Smooth muscle cell (in vitro differentiated cells): ENCODE results near the gene ZBTB12. TPM values are rescaled to one million over a fixed set of nuclear protein-coding genes. Genes with fewer than 3 reads are reported as not detected.

Experiments used
- DNase-seq: peaks from one replicate; lab custom pipeline; 2025; ENCODE audit not compliant: unreplicated experiment; lab: John Stamatoyannopoulos, UW
- H2AFZ ChIP-seq: fragments of 200-600 bp; sonication (generic); 2 replicates; pipeline ENCODE4 v1.6.0; 2016; ENCODE audit warnings: antibody characterized with exemption, low read depth, mild to moderate bottlenecking
- H3F3A ChIP-seq: fragments of 200-600 bp; sonication (generic); 2 replicates; pipeline ENCODE4 v1.6.0; 2017; ENCODE audit warnings: antibody characterized with exemption, low read depth
- H3K27ac ChIP-seq: fragments of 200-600 bp; sonication (generic); 2 replicates; pipeline ENCODE4 v1.5.1; 2016; ENCODE audit warnings: low read depth, mild to moderate bottlenecking
- H3K27me3 ChIP-seq: fragments of 200-600 bp; sonication (generic); 2 replicates; pipeline ENCODE4 v1.6.1; 2016; ENCODE audit warnings: low read depth, mild to moderate bottlenecking
- H3K36me3 ChIP-seq: fragments of 200-600 bp; sonication (generic); 2 replicates; pipeline ENCODE4 v1.5.1; 2016; ENCODE audit warnings: low read depth
- H3K4me1 ChIP-seq: fragments of 200-600 bp; sonication (generic); 2 replicates; pipeline ENCODE4 v1.5.1; 2016; ENCODE audit warnings: low read depth
- H3K4me2 ChIP-seq: fragments of 200-600 bp; sonication (generic); 2 replicates; pipeline ENCODE4 v1.6.0; 2016; ENCODE audit warnings: mild to moderate bottlenecking
- H3K4me3 ChIP-seq: fragments of 200-600 bp; sonication (generic); 2 replicates; pipeline ENCODE4 v1.5.1; 2016; ENCODE audit warnings: mild to moderate bottlenecking
- H3K79me2 ChIP-seq: fragments of 200-600 bp; sonication (generic); 2 replicates; pipeline ENCODE4 v1.6.0; 2016; ENCODE audit warnings: low read depth, mild to moderate bottlenecking
- H3K9ac ChIP-seq: fragments of 200-600 bp; sonication (generic); 2 replicates; pipeline ENCODE4 v1.6.0; 2016; ENCODE audit warnings: low read depth
- H3K9me3 ChIP-seq: fragments of 200-600 bp; sonication (generic); replicated peaks from 2 replicates; pipeline ENCODE4 v1.5.1; 2016; ENCODE audit warnings: low read depth
- H4K20me1 ChIP-seq: fragments of 200-600 bp; sonication (generic); 2 replicates; pipeline ENCODE4 v1.6.0; 2016; ENCODE audit warnings: low read depth
- WGBS: methylation state at CpG from one replicate; pipeline ENCODE4 v1.1.7; 2016; ENCODE audit warnings: low lambda C conversion rate; 5-methylcytosine and 5-hydroxymethylcytosine counted together
- polyA plus RNA-seq: library from polyadenylated mRNA; unstranded; fragments of >200 nt; fragmentation: Nextera tagmentation; extraction: Ambion mirVana; gene quantifications from 2 replicates; pipeline ENCODE4 v1.2.1, GENCODE V29; 2016
- total RNA-seq: library from RNA; depleted of rRNA; stranded (reverse); fragments of >200 nt; gene quantifications from 2 replicates; pipeline ENCODE4 v1.2.3, GENCODE V29; 2014
- TF ChIP-seq, protein P1 (sequence below): fragments of 200-600 bp; sonication (generic); IDR thresholded peaks from 2 replicates; pipeline ENCODE4 v1.5.1; 2017; ENCODE audit warnings: borderline replicate concordance, mild to moderate bottlenecking, antibody characterized with exemption; ENCODE audit not compliant: insufficient read depth, poor library complexity, severe bottlenecking

ZBTB12 gene
- total and polyA plus RNA-seq, 2 experiments from 2014 or later = 0.04 TPM; not detected in 1

DNA sequence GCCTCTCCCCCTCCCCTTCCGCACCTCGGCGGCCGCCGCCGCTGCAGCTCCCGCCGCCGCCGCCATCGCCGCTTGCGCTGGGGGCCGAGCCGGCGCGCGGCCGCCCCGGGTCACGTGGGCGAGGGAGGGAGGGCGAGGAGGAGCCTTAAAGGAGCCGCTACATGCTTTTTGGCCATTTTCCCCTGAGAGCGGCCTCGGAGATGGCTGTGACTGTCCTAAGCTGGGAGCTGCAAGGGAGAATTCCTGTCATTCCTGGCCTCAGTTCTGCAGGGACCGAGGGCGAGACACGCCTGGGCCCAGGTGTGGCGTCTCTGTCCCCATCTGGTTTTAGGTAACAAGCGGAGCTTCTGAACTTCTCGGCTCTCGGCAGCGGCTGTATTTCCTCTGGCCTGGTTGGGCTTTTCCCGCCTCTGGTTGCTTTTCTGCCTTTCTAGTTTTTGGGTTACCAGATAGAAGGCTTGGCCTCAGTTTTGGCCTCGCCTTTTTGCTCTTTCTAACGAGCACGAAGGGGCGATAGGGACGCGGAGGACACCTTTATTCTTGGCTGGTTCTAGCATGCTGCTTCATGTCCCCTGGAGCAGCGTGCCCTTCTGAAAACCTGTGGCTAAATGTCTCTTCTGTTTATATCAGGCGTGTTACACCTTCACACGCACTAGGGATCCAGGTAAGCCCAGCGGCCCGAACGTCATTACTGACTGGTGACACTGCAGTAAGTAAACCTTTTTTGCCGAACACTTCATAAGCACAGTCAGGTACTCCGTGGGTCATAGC is 4.1 kb downstream of the ZBTB12 start, which contains the start of gene EHMT2:
EHMT2 (minus strand) TSS at position 87 of the 771 bp plus-strand sequence; CDS start at position 66, 21 bp downstream.
- Histone ChIP-seq H3K4me2 (peak within 1 kb of the TSS; percentile 98), H3K4me1 (peaks cover 12% of the 10 kb centered on the region), H3K36me3 (no peaks in the 10 kb centered on the region), H3K27ac (peak within 1 kb of the TSS; percentile 3), H2AFZ (peak within 1 kb of the TSS; percentile 91), H3F3A (peaks cover 3% of the 10 kb centered on the region), H3K27me3 (no peaks in the 10 kb centered on the region), H3K9ac (peak within 1 kb of the TSS; percentile 61), H3K4me3 (peak within 1 kb of the TSS; percentile 84), H3K9me3 (no peaks in the 10 kb centered on the region), H3K79me2 (no peaks in the 10 kb centered on the region), H4K20me1 (peaks cover 4% of the 10 kb centered on the region)
- DNase-seq = peak; percentile 44
- TF ChIP-seq, protein P1, sequence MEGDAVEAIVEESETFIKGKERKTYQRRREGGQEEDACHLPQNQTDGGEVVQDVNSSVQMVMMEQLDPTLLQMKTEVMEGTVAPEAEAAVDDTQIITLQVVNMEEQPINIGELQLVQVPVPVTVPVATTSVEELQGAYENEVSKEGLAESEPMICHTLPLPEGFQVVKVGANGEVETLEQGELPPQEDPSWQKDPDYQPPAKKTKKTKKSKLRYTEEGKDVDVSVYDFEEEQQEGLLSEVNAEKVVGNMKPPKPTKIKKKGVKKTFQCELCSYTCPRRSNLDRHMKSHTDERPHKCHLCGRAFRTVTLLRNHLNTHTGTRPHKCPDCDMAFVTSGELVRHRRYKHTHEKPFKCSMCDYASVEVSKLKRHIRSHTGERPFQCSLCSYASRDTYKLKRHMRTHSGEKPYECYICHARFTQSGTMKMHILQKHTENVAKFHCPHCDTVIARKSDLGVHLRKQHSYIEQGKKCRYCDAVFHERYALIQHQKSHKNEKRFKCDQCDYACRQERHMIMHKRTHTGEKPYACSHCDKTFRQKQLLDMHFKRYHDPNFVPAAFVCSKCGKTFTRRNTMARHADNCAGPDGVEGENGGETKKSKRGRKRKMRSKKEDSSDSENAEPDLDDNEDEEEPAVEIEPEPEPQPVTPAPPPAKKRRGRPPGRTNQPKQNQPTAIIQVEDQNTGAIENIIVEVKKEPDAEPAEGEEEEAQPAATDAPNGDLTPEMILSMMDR = no peak
- WGBS = 1% methylated on average over 38 of the region's 49 CpGs

DNA sequence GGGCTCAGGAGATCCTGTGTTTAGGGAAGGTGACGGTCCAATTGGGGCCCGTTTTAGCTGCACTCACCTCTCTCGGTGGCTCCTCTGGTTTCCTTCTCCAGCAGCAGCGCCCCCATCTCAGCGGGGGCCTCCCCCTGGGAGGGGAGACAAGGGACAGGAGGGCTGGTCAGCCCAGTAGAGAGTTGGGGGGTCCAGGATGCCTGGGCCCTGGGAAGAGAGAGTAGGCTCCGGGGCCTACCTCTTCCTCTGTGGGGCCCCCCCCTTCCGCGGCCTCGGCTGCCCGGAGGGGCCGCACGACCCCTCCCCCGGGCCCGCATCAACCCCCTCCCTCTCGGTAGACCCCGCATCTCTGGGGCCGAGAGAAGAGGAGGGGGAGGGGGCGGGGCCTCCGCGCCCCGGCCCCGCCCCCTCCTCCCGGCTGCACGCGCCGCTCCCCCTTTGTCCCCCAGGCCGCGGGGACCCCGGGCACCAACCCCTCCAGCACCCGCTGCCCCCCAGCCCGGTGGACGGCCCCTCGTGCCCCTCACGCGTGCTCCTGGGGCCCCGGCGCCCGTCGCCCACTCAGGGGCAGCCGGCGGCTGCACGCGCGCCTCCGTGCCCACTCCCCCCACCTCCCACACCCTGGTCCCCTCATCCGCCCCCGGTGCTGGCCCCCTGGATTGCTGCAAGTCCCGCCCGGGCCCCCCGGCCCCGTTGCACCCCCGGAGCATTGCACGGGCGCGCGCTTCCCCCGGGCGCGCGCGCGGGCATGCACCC is 4.9 kb downstream of the ZBTB12 start:
- H3K9me3 ChIP-seq = no peaks in the 10 kb centered on the region
- H3K4me1 ChIP-seq = peaks cover 7% of the 10 kb centered on the region
- TF ChIP-seq, protein P1 = no peak
- H3K4me2 ChIP-seq = peak overlapping the region; percentile 98
- no peaks in the 10 kb centered on the region for H3F3A ChIP-seq
- H3K79me2 ChIP-seq = no peaks in the 10 kb centered on the region
- peak overlapping the region; percentile 48 for H3K9ac ChIP-seq
- peak overlapping the region; percentile 84 for H3K4me3 ChIP-seq
- DNase-seq = no peak
- H3K36me3 ChIP-seq = no peaks in the 10 kb centered on the region
- H3K27me3 ChIP-seq = no peaks in the 10 kb centered on the region
- H3K27ac ChIP-seq = no peak overlapping the region
- H4K20me1 ChIP-seq = peaks cover 4% of the 10 kb centered on the region
- 21% methylated on average over 4 of the region's 62 CpGs for WGBS
- H2AFZ ChIP-seq = peak overlapping the region; percentile 64

DNA sequence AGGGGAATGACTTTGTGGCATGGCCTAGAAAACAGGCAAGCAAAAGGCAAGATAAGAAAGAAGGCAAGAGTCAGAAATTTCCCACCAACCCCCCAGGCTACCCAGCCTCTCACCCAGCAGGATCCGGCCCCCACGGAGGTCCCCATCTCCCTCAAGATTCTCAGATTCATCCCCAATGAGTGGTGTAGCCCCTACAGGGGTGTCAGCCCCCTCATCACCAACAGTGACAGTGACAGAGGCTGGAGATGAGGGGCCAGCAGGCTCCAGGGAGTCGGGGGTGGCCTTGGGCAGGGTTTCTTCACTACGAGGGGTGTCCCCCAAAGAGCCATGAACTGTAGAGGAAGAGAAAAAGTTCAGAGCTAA is 5.4 kb downstream of the ZBTB12 start:
- no peaks in the 10 kb centered on the region for H3K79me2 ChIP-seq
- H3F3A ChIP-seq = no peaks in the 10 kb centered on the region
- no peaks in the 10 kb centered on the region for H3K9me3 ChIP-seq
- H3K27me3 ChIP-seq = no peaks in the 10 kb centered on the region
- H2AFZ ChIP-seq = peak overlapping the region; percentile 64
- H3K36me3 ChIP-seq = no peaks in the 10 kb centered on the region
- H3K4me3 ChIP-seq = peak overlapping the region; percentile 84
- H4K20me1 ChIP-seq = peaks cover 4% of the 10 kb centered on the region
- no peak overlapping the region for H3K27ac ChIP-seq
- peak overlapping the region; percentile 98 for H3K4me2 ChIP-seq
- TF ChIP-seq, protein P1 = no peak
- WGBS = 65% methylated on average over 4 of the region's 4 CpGs
- peak overlapping the region; percentile 48 for H3K9ac ChIP-seq
- no peak for DNase-seq
- H3K4me1 ChIP-seq = peaks cover 7% of the 10 kb centered on the region
